Endodermal cell (in vitro differentiated cells): ENCODE measurements around the gene YPEL4. TPM values are rescaled to one million over a fixed set of nuclear protein-coding genes. Genes with fewer than 3 reads are reported as not detected.
"Not testable (repeated sequence)": the region's sequence is repeated elsewhere in the genome, so short reads cannot be mapped to it uniquely, and the experiment has no call there.

Experiments
- DNase-seq: peaks from one replicate; pipeline ENCODE4 v3.0.0-alpha.2; 2017
- H3K27ac ChIP-seq: 2 replicates; pipeline ENCODE4 v1.5.1; 2013; ENCODE audit warnings: mild to moderate bottlenecking, low read depth, low read length, moderate library complexity
- H3K27me3 ChIP-seq: 2 replicates; pipeline ENCODE4 v1.6.1; 2013; ENCODE audit warnings: mild to moderate bottlenecking, low read length, moderate library complexity; ENCODE audit not compliant: insufficient read depth, control insufficient read depth, poor library complexity, severe bottlenecking
- H3K36me3 ChIP-seq: 2 replicates; pipeline ENCODE4 v1.7.0; 2013; ENCODE audit warnings: mild to moderate bottlenecking, low read length, moderate library complexity; ENCODE audit not compliant: control insufficient read depth, insufficient read depth
- H3K4me1 ChIP-seq: one replicate; pipeline ENCODE4 v1.7.0; 2013; ENCODE audit warnings: low read length; ENCODE audit not compliant: control insufficient read depth, insufficient read depth
- H3K4me3 ChIP-seq: 2 replicates; pipeline ENCODE4 v1.5.1; 2013; ENCODE audit warnings: mild to moderate bottlenecking, low read length, moderate library complexity
- H3K9ac ChIP-seq: 2 replicates; pipeline ENCODE4 v1.6.1; 2013; ENCODE audit warnings: mild to moderate bottlenecking, low read length, moderate library complexity; ENCODE audit not compliant: poor library complexity, severe bottlenecking; ENCODE audit errors: extremely low read depth
- H3K9me3 ChIP-seq: 2 replicates; pipeline ENCODE4 v1.6.1; 2013; ENCODE audit warnings: mild to moderate bottlenecking, low read length, moderate library complexity; ENCODE audit not compliant: control insufficient read depth
- H3K27ac Mint-ChIP-seq: 2 replicates; pipeline ENCODE4 v1.8.0; 2020; ENCODE audit warnings: mixed read lengths
- H3K27me3 Mint-ChIP-seq: 2 replicates; pipeline ENCODE4 v1.8.0; 2021; ENCODE audit warnings: mild to moderate bottlenecking, mixed read lengths; ENCODE audit not compliant: insufficient read depth
- H3K36me3 Mint-ChIP-seq: 2 replicates; pipeline ENCODE4 v1.8.0; 2020; ENCODE audit warnings: low read depth, mixed read lengths
- H3K4me1 Mint-ChIP-seq: 2 replicates; pipeline ENCODE4 v1.8.0; 2020; ENCODE audit warnings: mixed read lengths
- H3K4me3 Mint-ChIP-seq: 2 replicates; pipeline ENCODE4 v1.8.0; 2020; ENCODE audit warnings: mild to moderate bottlenecking, moderate library complexity, mixed read lengths
- H3K9me3 Mint-ChIP-seq: 2 replicates; pipeline ENCODE4 v1.8.0; 2020; ENCODE audit warnings: mild to moderate bottlenecking, mixed read lengths
- WGBS, 2 experiments: methylation state at CpG; one replicate each; pipeline versions ENCODE4 v1.1.5 to v1.1.7; 2013; ENCODE audit warnings: missing lambda C conversion rate in 2 of 2, mixed read lengths in 1 of 2; ENCODE audit not compliant: insufficient coverage in 1 of 2, insufficient read length in 1 of 2; 5-methylcytosine and 5-hydroxymethylcytosine counted together
- total RNA-seq, 2 donors: library from RNA; stranded (reverse); fragmentation: NEBNext Ultra II Directional in 1 of 2; extraction: Animal tissue kit (Norgen Biotek cat#: 25700) in 1 of 2; gene quantifications; 2 replicates in 1 of 2; 3 replicates in 1 of 2; pipeline ENCODE4 v1.2.1, GENCODE V29; 2021
- TF ChIP-seq, protein P1 (sequence below): fragments of 200-600 bp; sonication (generic); conservative IDR thresholded peaks from 2 replicates; pipeline ENCODE4 v1.5.0; 2021; ENCODE audit warnings: antibody characterized with exemption, mild to moderate bottlenecking

The YPEL4 gene
- total RNA-seq, 2 donors from 2014 or later, result not detected

DNA sequence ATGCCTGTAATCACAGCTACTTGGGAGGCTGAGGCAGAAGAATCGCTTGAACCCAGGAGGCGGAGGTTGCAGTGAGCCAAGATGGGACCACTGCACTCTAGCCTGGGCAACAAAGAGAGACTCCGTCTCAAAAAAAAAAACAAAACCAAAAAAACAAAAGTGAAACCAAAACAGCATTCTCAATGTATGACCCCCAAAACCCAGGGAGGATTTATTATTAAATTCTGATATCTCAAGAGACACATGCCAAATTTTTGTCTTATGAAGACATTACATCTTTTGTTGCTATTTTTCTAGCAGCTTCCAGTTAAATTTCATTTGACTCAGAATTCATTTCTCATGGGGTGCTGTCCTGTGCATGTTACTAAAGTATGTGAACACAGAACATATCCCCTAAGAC, 3.0 kb upstream of the YPEL4 start:
- H3K9me3 ChIP-seq, result no peaks in the 10 kb centered on the region
- H3K4me1 ChIP-seq, result peaks cover 11% of the 10 kb centered on the region
- Mint-ChIP-seq H3K27me3 (peaks cover 8% of the 10 kb centered on the region), H3K27ac (peak overlapping the region; percentile 4), H3K4me3 (no peak overlapping the region), H3K9me3 (no peaks in the 10 kb centered on the region), H3K4me1 (peaks cover 38% of the 10 kb centered on the region), H3K36me3 (no peaks in the 10 kb centered on the region)
- TF ChIP-seq, protein P1, sequence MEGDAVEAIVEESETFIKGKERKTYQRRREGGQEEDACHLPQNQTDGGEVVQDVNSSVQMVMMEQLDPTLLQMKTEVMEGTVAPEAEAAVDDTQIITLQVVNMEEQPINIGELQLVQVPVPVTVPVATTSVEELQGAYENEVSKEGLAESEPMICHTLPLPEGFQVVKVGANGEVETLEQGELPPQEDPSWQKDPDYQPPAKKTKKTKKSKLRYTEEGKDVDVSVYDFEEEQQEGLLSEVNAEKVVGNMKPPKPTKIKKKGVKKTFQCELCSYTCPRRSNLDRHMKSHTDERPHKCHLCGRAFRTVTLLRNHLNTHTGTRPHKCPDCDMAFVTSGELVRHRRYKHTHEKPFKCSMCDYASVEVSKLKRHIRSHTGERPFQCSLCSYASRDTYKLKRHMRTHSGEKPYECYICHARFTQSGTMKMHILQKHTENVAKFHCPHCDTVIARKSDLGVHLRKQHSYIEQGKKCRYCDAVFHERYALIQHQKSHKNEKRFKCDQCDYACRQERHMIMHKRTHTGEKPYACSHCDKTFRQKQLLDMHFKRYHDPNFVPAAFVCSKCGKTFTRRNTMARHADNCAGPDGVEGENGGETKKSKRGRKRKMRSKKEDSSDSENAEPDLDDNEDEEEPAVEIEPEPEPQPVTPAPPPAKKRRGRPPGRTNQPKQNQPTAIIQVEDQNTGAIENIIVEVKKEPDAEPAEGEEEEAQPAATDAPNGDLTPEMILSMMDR, result no peak
- no peak overlapping the region for H3K4me3 ChIP-seq
- H3K27me3 ChIP-seq, result no peaks in the 10 kb centered on the region
- no peak overlapping the region for H3K9ac ChIP-seq
- WGBS, 2 experiments, result 98 to 100% methylated on average over 1 to 3 of the region's 3 CpGs
- H3K36me3 ChIP-seq, result no peaks in the 10 kb centered on the region
- DNase-seq, result no peak
- H3K27ac ChIP-seq, result no peak overlapping the region

DNA sequence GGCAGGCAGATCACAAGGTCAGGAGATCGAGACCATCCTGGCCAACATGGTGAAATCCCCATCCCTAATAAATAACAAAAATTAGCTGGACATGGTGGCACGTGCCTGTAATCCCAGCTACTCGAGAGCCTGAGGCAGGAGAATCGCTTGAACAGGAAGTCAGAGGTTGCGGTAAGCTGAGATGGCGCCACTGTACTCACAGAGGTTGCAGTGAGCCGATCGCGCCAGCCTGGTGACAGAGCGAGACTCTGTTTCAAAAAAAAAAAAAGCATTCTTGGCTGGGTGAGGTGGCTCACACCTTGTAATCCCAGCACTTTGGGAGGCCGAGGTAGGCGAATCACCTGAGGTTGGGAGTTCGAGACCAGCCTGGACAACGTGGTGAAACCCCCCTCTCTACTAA, 2.5 kb upstream of the YPEL4 start:
- not testable (repeated sequence) for H3K4me3 ChIP-seq, H3K9me3 ChIP-seq, H3K27ac ChIP-seq, H3K27me3 ChIP-seq, DNase-seq, H3K4me3 Mint-ChIP-seq, H3K36me3 ChIP-seq, H3K27me3 Mint-ChIP-seq, H3K9ac ChIP-seq, H3K36me3 Mint-ChIP-seq, H3K27ac Mint-ChIP-seq, H3K9me3 Mint-ChIP-seq
- H3K4me1 ChIP-seq, result peaks cover 15% of the 10 kb centered on the region
- H3K4me1 Mint-ChIP-seq, result peaks cover 42% of the 10 kb centered on the region
- 90 to 95% methylated on average over 14 of the region's 14 CpGs for WGBS, 2 experiments

DNA sequence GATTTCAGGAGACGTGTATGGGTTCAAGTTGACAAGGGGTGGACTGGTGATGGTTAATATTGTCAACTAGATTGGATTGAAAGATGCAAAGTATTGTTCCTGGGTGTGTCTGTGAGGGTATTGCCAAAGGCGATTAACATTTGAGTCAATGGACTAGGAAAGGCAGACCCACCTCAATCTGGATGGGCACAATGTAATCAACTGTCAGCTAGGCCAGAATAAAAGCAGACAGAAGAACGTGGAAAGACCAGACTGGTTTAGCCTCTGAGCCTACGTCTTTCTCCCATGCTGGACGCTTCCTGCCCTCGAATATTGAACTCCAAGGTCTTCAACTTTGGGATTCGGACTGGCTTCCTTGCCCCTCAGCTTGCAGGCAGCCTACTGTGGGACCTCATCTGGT, 1.7 kb upstream of the YPEL4 start:
- H3K4me1 Mint-ChIP-seq, result peaks cover 50% of the 10 kb centered on the region
- peaks cover 22% of the 10 kb centered on the region for H3K4me1 ChIP-seq
- no peaks in the 10 kb centered on the region for H3K36me3 Mint-ChIP-seq
- H3K4me3 Mint-ChIP-seq, result no peak overlapping the region
- DNase-seq, result no peak
- H3K36me3 ChIP-seq, result no peaks in the 10 kb centered on the region
- no peak overlapping the region for H3K27ac Mint-ChIP-seq
- H3K27me3 ChIP-seq, result no peaks in the 10 kb centered on the region
- H3K9ac ChIP-seq, result no peak overlapping the region
- no peaks in the 10 kb centered on the region for H3K9me3 Mint-ChIP-seq
- no peak overlapping the region for H3K4me3 ChIP-seq
- 90 to 92% methylated on average over 7 of the region's 7 CpGs for WGBS, 2 experiments
- no peak overlapping the region for H3K27ac ChIP-seq
- peaks cover 8% of the 10 kb centered on the region for H3K27me3 Mint-ChIP-seq
- no peaks in the 10 kb centered on the region for H3K9me3 ChIP-seq
- TF ChIP-seq, protein P1, result no peak

DNA sequence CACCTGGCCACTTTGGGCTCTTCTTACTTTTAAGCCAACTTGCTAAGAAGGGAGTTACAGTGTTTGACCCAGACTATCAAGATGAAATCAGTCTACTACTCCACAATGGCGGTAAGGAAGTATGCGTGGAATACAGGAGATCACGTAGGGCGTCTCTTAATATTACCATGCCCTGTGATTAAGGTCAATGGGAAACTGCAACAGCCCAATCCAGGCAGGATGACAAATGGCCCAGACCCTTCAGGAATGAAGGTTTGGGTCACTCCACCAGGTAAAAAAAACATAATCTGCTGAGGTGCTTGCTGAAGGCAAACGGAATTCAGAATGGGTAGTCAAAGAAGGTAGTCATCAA, 1.0 kb upstream of the YPEL4 start:
- Histone ChIP-seq H3K9ac (no peak overlapping the region), H3K9me3 (no peaks in the 10 kb centered on the region), H3K27me3 (no peaks in the 10 kb centered on the region), H3K27ac (no peak overlapping the region), H3K4me1 (peaks cover 29% of the 10 kb centered on the region), H3K36me3 (peaks cover 3% of the 10 kb centered on the region), H3K4me3 (no peak overlapping the region)
- Mint-ChIP-seq H3K9me3 (no peaks in the 10 kb centered on the region), H3K27ac (no peak overlapping the region), H3K36me3 (peaks cover 2% of the 10 kb centered on the region), H3K4me1 (peaks cover 57% of the 10 kb centered on the region), H3K4me3 (no peak overlapping the region), H3K27me3 (peaks cover 8% of the 10 kb centered on the region)
- WGBS, 2 experiments, result 81 to 87% methylated on average over 5 of the region's 5 CpGs
- no peak for DNase-seq
- TF ChIP-seq, protein P1, result no peak
